Measurements from ENCODE around the gene CCDC149. TPM values are rescaled to one million over a fixed set of nuclear protein-coding genes. Genes with fewer than 3 reads are reported as not detected.

Gene CCDC149
- total RNA-seq, 2 experiments from 2014 or later, result 0.25 to 0.69 TPM

DNA sequence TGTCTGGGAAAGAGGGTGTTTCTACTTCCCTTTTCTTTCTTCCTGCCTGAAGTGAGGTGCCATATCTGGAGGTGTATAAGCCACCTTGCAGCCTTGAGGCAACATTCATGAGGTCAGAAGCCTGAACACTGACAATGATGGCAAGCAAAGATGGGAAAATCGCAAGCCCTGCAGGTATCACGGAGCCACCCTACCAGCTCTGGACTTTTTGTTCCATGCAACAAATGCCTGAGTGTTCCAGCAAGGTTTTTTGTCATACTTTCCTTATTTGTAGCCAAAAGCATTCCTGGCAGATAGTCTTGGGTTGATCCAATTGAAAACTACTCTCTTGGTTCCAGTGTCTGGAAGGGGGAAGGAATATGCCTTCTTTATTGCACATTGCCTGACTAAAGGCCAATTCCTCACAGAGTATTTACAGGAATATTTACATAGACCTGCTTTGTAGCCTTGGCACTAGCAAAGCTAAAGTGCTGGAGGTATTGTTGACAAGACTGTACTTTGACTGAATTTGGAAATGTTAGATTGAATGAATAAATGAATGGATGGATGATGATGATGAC, 131.8 kb downstream of the CCDC149 start:
- H3K9me3 ChIP-seq (ENCODE audit: control insufficient read depth in 1 of 2, insufficient read depth in 1 of 2, low read length in 2 of 2), result no peaks in the 10 kb centered on the region
- ChIA-PET POLR2A (no interaction called here), CTCF (no interaction called here)
- TF ChIP-seq, protein P1, sequence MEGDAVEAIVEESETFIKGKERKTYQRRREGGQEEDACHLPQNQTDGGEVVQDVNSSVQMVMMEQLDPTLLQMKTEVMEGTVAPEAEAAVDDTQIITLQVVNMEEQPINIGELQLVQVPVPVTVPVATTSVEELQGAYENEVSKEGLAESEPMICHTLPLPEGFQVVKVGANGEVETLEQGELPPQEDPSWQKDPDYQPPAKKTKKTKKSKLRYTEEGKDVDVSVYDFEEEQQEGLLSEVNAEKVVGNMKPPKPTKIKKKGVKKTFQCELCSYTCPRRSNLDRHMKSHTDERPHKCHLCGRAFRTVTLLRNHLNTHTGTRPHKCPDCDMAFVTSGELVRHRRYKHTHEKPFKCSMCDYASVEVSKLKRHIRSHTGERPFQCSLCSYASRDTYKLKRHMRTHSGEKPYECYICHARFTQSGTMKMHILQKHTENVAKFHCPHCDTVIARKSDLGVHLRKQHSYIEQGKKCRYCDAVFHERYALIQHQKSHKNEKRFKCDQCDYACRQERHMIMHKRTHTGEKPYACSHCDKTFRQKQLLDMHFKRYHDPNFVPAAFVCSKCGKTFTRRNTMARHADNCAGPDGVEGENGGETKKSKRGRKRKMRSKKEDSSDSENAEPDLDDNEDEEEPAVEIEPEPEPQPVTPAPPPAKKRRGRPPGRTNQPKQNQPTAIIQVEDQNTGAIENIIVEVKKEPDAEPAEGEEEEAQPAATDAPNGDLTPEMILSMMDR (IDR thresholded peaks at IDR 0.05), result no peak
- Mint-ChIP-seq H3K4me3 (no peak overlapping the region), H3K27me3 (peaks cover 6% of the 10 kb centered on the region), H3K9me3 (no peaks in the 10 kb centered on the region), H3K4me1 (ENCODE audit: low read depth) (no peaks in the 10 kb centered on the region), H3K36me3 (ENCODE audit: low read depth) (no peaks in the 10 kb centered on the region), H3K27ac (no peak overlapping the region)
- no peaks in the 10 kb centered on the region for H3K4me1 ChIP-seq (ENCODE audit: insufficient read depth, low read length)
- DNase-seq (no peak), ATAC-seq (ENCODE audit: poor library complexity) (no peak)
- H3K36me3 ChIP-seq (ENCODE audit: insufficient read depth, low read length), result no peaks in the 10 kb centered on the region
- no peaks in the 10 kb centered on the region for H3K27me3 ChIP-seq (ENCODE audit: control insufficient read depth in 1 of 2, insufficient read depth in 2 of 2, low read length in 2 of 2)
- intact Hi-C loops (cut with DNase I, micrococcal nuclease), result no loop called here
- no peak overlapping the region for H3K27ac ChIP-seq (ENCODE audit: low read depth in 1 of 2, low read length in 2 of 2)
- no peak overlapping the region for H3K4me3 ChIP-seq (ENCODE audit: low read length)

DNA sequence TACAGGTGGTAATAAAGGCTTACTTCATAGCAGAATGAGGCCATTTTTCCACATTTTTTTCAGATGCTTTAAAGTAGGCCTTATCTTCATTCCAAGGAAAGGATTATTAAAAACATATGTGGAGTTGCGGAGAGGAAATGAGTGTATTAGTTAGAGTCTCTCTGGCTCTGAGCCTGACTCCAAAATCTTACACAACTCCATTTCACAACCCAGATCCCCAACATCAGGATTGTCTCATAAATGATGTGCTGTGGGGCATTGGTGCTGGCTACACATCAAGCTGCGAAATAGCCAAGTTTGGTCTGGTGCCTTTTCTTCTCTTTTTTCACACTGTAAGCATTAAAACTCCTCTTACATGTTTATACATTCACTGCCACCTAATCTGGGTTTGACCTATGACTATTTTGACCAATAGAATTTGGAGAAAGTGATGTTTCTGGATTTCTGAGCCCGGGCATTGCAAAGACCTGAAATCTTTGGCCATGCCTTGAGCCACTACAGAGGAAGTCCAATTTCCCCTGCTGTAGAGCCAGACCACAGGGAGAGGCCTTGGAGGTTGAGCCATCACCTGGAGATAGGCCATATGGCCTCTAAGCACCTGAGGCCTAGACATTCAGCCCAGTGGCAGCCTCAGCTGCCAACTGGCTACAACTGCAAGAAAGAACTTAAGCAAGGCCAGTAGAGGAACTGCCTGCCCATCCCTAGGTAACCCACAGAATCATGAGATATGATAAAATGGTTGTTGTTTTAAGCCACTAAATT, 134.2 kb downstream of the CCDC149 start:
- CTCF ChIA-PET, result no interaction called here
- ATAC-seq (ENCODE audit: poor library complexity), result no peak
- no peak for DNase-seq
- POLR2A ChIA-PET, result no interaction called here
- H3K4me3 ChIP-seq (ENCODE audit: low read length), result no peak overlapping the region
- no peaks in the 10 kb centered on the region for H3K36me3 ChIP-seq (ENCODE audit: insufficient read depth, low read length)
- TF ChIP-seq, protein P1 (IDR thresholded peaks at IDR 0.05), result no peak
- peaks cover 6% of the 10 kb centered on the region for H3K27me3 Mint-ChIP-seq
- no peaks in the 10 kb centered on the region for H3K27me3 ChIP-seq (ENCODE audit: control insufficient read depth in 1 of 2, insufficient read depth in 2 of 2, low read length in 2 of 2)
- no peak overlapping the region for H3K27ac Mint-ChIP-seq
- no peak overlapping the region for H3K4me3 Mint-ChIP-seq
- intact Hi-C loops (cut with DNase I, micrococcal nuclease), result no loop called here
- no peak overlapping the region for H3K27ac ChIP-seq (ENCODE audit: low read depth in 1 of 2, low read length in 2 of 2)
- no peaks in the 10 kb centered on the region for H3K9me3 Mint-ChIP-seq
- H3K4me1 ChIP-seq (ENCODE audit: insufficient read depth, low read length), result no peaks in the 10 kb centered on the region
- H3K4me1 Mint-ChIP-seq (ENCODE audit: low read depth), result no peaks in the 10 kb centered on the region
- no peaks in the 10 kb centered on the region for H3K36me3 Mint-ChIP-seq (ENCODE audit: low read depth)
- no peaks in the 10 kb centered on the region for H3K9me3 ChIP-seq (ENCODE audit: control insufficient read depth in 1 of 2, insufficient read depth in 1 of 2, low read length in 2 of 2)

GRCh38 chr4:24777536-24778463, 135.0 kb downstream of the CCDC149 start:
- H3K4me3 ChIP-seq (ENCODE audit: low read length), result no peak overlapping the region
- ATAC-seq (ENCODE audit: poor library complexity), result no peak
- H3K27me3 Mint-ChIP-seq, result peaks cover 6% of the 10 kb centered on the region
- no peaks in the 10 kb centered on the region for H3K36me3 ChIP-seq (ENCODE audit: insufficient read depth, low read length)
- H3K9me3 ChIP-seq (ENCODE audit: control insufficient read depth in 1 of 2, insufficient read depth in 1 of 2, low read length in 2 of 2), result peaks cover 0 to 2% of the 10 kb centered on the region in 2 experiments
- no peak for DNase-seq
- intact Hi-C loops (cut with DNase I, micrococcal nuclease), result no loop called here
- H3K27me3 ChIP-seq (ENCODE audit: control insufficient read depth in 1 of 2, insufficient read depth in 2 of 2, low read length in 2 of 2), result no peaks in the 10 kb centered on the region
- ChIA-PET POLR2A (no interaction called here), CTCF (no interaction called here)
- H3K9me3 Mint-ChIP-seq, result no peaks in the 10 kb centered on the region
- no peak overlapping the region for H3K27ac Mint-ChIP-seq
- H3K27ac ChIP-seq (ENCODE audit: low read depth in 1 of 2, low read length in 2 of 2), result no peak overlapping the region
- no peaks in the 10 kb centered on the region for H3K4me1 Mint-ChIP-seq (ENCODE audit: low read depth)
- no peaks in the 10 kb centered on the region for H3K36me3 Mint-ChIP-seq (ENCODE audit: low read depth)
- TF ChIP-seq, protein P1 (IDR thresholded peaks at IDR 0.05), result no peak
- H3K4me3 Mint-ChIP-seq, result no peak overlapping the region
- H3K4me1 ChIP-seq (ENCODE audit: insufficient read depth, low read length), result no peaks in the 10 kb centered on the region

All from CD4-positive, alpha-beta T cell (primary cell).